ENCODE results near the gene CYB5D1. TPM values are rescaled to one million over a fixed set of nuclear protein-coding genes. Genes with fewer than 3 reads are reported as not detected.

Gene CYB5D1
- polyA plus RNA-seq, 1 donor (not counting 4 experiments of a cell fraction or from before 2014, with no cell fraction given) = 14.8 TPM

DNA sequence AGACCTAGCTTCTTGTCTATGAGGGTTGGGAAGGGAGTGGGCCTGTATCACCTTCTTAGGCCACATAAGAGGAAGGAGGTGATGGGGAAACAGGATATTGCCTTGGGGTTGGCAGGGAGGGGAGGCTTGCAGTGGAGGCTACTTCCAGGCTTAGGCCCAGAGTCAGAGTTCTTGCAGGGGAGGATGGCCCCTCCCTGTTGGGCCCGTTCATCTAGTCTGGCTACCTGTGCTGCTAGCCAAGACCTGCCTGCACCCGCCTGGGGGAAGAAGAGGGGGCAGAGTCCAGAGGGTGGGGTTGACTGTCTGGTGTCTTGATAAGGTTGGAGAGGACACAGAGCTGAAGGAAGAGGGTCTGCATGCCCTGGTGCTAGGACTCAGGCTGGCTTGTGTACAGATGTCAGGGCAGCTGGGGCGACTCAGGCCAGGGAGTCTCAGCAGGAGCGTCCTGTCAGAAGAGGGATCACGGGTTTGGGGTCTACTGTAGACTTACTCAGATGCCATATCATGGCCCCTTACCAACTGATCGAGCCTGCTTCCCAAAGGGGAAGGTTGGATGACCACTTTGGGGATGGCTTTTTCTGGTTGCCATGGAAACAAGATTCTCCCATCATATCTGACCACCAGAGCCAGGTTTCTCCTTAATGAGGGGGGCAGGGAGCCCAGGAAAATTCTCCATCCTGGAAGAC is 18.5 kb upstream of the CYB5D1 start:
- dilution Hi-C loops (cut with MboI; ENCODE audit: extremely low pct_ligation_motif_present, low sequenced_read_pairs) = no loop called here
- peak overlapping the region; percentile 68 for H3K4me2 ChIP-seq (ENCODE audit: control insufficient read depth, extremely low read depth, insufficient read depth, low read depth, low read length)
- H4K20me1 ChIP-seq (ENCODE audit: control insufficient read depth, extremely low read depth, insufficient read depth, low read length) = no peaks in the 10 kb centered on the region
- peak overlapping the region; percentile 69 for H3K9ac ChIP-seq (ENCODE audit: control insufficient read depth, extremely low read depth, insufficient read depth, low read length)
- no peaks in the 10 kb centered on the region for H3K9me1 ChIP-seq (ENCODE audit: control insufficient read depth, extremely low read depth, insufficient read depth, low read length)
- H3K36me3 ChIP-seq (ENCODE audit: control insufficient read depth in 2 of 2, extremely low read depth in 1 of 2, insufficient read depth in 2 of 2, low read length in 2 of 2) = peaks cover 5 to 8% of the 10 kb centered on the region in 2 experiments
- TF ChIP-seq, protein P1, sequence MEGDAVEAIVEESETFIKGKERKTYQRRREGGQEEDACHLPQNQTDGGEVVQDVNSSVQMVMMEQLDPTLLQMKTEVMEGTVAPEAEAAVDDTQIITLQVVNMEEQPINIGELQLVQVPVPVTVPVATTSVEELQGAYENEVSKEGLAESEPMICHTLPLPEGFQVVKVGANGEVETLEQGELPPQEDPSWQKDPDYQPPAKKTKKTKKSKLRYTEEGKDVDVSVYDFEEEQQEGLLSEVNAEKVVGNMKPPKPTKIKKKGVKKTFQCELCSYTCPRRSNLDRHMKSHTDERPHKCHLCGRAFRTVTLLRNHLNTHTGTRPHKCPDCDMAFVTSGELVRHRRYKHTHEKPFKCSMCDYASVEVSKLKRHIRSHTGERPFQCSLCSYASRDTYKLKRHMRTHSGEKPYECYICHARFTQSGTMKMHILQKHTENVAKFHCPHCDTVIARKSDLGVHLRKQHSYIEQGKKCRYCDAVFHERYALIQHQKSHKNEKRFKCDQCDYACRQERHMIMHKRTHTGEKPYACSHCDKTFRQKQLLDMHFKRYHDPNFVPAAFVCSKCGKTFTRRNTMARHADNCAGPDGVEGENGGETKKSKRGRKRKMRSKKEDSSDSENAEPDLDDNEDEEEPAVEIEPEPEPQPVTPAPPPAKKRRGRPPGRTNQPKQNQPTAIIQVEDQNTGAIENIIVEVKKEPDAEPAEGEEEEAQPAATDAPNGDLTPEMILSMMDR (optimal IDR thresholded peaks at IDR 0.05 in 1 of 3, IDR thresholded peaks at IDR 0.05 in 1 of 3, conservative IDR thresholded peaks at IDR 0.05 in 1 of 3; ENCODE audit: extremely low read depth in 1 of 3, insufficient read depth in 2 of 3, low read length in 3 of 3) = no peak
- TF ChIP-seq EZH2 (IDR thresholded peaks at IDR 0.05; ENCODE audit: low read length) = no peak
- DNase-seq (ENCODE audit: low read depth, low spot score) = no peak
- H3K9me3 ChIP-seq (ENCODE audit: control insufficient read depth, low read depth, low read length) = no peaks in the 10 kb centered on the region
- peak overlapping the region; percentile 73 for H3K27ac ChIP-seq (ENCODE audit: control insufficient read depth, insufficient read depth, low read length)
- peaks cover 10% of the 10 kb centered on the region for H3K79me2 ChIP-seq (ENCODE audit: control insufficient read depth, insufficient read depth, low read length)
- no peak overlapping the region for H2AFZ ChIP-seq (ENCODE audit: control insufficient read depth, low read length)
- FAIRE-seq = peak; percentile 17
- peaks cover 47% of the 10 kb centered on the region for H3K4me1 ChIP-seq (ENCODE audit: control insufficient read depth, extremely low read depth, insufficient read depth, low read length)
- H3K27me3 ChIP-seq (ENCODE audit: control insufficient read depth, extremely low read depth, insufficient read depth, low read length) = no peaks in the 10 kb centered on the region
- H3K4me3 ChIP-seq (ENCODE audit: control insufficient read depth in 2 of 3, extremely low read depth in 1 of 3, insufficient read depth in 2 of 3, low read depth in 1 of 3, low read length in 3 of 3) = peak overlapping the region in 1 of 3 experiments; percentile 56

DNA sequence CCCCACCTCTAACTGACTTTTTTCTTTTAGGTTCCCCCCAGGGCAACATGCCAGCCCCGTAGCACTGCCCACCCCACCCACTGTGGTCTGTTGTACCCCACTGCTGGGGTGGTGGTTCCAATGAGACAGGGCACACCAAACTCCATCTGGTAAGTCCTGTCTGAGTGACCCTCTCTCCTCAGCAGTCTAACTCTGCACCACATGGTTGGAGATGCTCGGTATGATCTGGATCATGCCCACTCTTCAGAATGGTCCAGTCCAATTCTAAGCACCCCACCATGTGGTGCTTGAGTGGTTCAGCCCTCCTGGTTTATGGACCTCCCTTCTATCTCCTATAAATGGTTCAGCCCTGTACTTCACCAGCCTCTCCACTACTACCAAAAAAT is 17.9 kb upstream of the CYB5D1 start:
- peaks cover 14% of the 10 kb centered on the region for H3K79me2 ChIP-seq (ENCODE audit: control insufficient read depth, insufficient read depth, low read length)
- H3K4me2 ChIP-seq (ENCODE audit: control insufficient read depth, extremely low read depth, insufficient read depth, low read depth, low read length) = no peak overlapping the region
- no peak overlapping the region for H3K27ac ChIP-seq (ENCODE audit: control insufficient read depth, insufficient read depth, low read length)
- H3K27me3 ChIP-seq (ENCODE audit: control insufficient read depth, extremely low read depth, insufficient read depth, low read length) = no peaks in the 10 kb centered on the region
- peaks cover 5 to 8% of the 10 kb centered on the region in 2 experiments for H3K36me3 ChIP-seq (ENCODE audit: control insufficient read depth in 2 of 2, extremely low read depth in 1 of 2, insufficient read depth in 2 of 2, low read length in 2 of 2)
- TF ChIP-seq EZH2 (IDR thresholded peaks at IDR 0.05; ENCODE audit: low read length) = no peak
- TF ChIP-seq, protein P1 (optimal IDR thresholded peaks at IDR 0.05 in 1 of 3, IDR thresholded peaks at IDR 0.05 in 1 of 3, conservative IDR thresholded peaks at IDR 0.05 in 1 of 3; ENCODE audit: extremely low read depth in 1 of 3, insufficient read depth in 2 of 3, low read length in 3 of 3) = no peak
- H4K20me1 ChIP-seq (ENCODE audit: control insufficient read depth, extremely low read depth, insufficient read depth, low read length) = no peaks in the 10 kb centered on the region
- DNase-seq (ENCODE audit: low read depth, low spot score) = no peak
- no peak overlapping the region for H2AFZ ChIP-seq (ENCODE audit: control insufficient read depth, low read length)
- no peak overlapping the region for H3K9ac ChIP-seq (ENCODE audit: control insufficient read depth, extremely low read depth, insufficient read depth, low read length)
- H3K4me3 ChIP-seq (ENCODE audit: control insufficient read depth in 2 of 3, extremely low read depth in 1 of 3, insufficient read depth in 2 of 3, low read depth in 1 of 3, low read length in 3 of 3) = no peak overlapping the region
- dilution Hi-C loops (cut with MboI; ENCODE audit: extremely low pct_ligation_motif_present, low sequenced_read_pairs) = no loop called here
- no peak for FAIRE-seq
- no peaks in the 10 kb centered on the region for H3K9me1 ChIP-seq (ENCODE audit: control insufficient read depth, extremely low read depth, insufficient read depth, low read length)
- peaks cover 48% of the 10 kb centered on the region for H3K4me1 ChIP-seq (ENCODE audit: control insufficient read depth, extremely low read depth, insufficient read depth, low read length)
- no peaks in the 10 kb centered on the region for H3K9me3 ChIP-seq (ENCODE audit: control insufficient read depth, low read depth, low read length)
